ENCODE data around the gene TAF11L3.
"Not testable (repeated sequence)": the region's sequence is repeated elsewhere in the genome, so short reads cannot be mapped to it uniquely, and the experiment has no call there.

The TAF11L3 gene

DNA sequence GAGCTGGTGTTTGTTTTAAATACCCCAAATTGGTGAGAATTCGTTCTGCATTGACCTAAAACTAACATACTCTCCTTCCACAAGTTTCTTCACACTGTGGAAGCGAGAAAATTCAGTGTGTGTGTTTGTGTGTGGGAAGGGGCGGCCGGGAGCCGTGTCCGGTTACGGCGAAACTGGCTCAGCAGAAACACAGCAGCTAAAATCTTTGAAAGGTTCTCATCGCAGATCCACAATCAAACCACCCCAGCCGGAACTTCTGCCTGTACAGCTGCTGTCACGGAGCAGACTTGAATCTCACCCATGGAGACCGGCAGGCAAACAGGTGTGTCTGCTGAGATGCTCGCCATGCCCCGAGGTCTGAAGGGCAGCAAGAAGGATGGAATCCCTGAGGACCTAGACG, at the start of gene TAF11L3:
Gene TAF11L3 (plus strand): TSS at position 301 of the 400 bp plus-strand sequence.
- H3K4me1 Mint-ChIP-seq; ATAC-seq (replicated peaks); H3K9me3 Mint-ChIP-seq; H3K4me3 Mint-ChIP-seq; H3K27me3 Mint-ChIP-seq; H3K27ac Mint-ChIP-seq; DNase-seq; H3K36me3 Mint-ChIP-seq: not testable (repeated sequence)

DNA sequence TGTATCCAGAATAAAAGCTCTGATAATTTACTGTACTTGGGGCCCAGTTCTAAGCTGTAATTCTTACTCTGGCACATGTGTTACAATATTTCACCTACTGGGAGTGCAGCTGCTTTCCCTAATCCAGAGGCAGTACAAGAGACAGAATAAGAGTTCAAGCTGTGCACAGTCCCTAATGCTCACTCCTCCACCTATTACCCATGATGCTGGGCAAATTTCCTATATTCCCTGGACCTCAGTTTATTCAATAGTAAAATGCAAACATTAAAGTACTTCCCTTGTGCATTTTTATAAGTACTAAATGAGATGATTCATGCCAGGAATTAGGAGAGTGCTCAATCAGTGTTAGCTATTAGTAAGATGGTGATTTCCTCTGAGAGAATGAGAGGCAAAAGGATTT, 48.1 kb upstream of the TAF11L3 start:
- Mint-ChIP-seq H3K36me3 (no peaks in the 10 kb centered on the region), H3K27ac (no peak overlapping the region), H3K9me3 (no peaks in the 10 kb centered on the region), H3K4me1 (peaks cover 14 to 16% of the 10 kb centered on the region in 2 donors), H3K4me3 (no peak overlapping the region), H3K27me3 (peaks cover 5 to 9% of the 10 kb centered on the region in 2 donors)
- DNase-seq (no peak), ATAC-seq (replicated peaks) (no peak)

DNA sequence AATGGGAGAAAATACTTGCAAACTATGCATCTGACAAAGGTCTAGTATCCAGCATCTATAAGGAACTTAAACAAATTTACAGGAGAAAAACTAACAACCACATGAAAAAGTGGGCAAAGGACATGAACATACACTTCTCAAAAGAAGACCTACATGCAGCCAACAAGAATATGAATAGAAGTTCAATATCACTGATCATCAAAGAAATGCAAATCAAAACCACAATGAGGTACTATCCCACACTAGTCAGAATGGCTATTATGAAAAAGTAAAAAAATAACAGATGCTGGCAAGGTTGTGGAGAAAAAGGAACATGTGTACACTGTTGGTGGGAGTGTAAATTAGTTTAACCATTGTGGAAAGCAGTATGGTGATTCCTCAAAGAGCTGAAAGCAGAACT, 43.1 kb upstream of the TAF11L3 start:
- H3K4me1 Mint-ChIP-seq, result peaks cover 22 to 41% of the 10 kb centered on the region in 2 donors
- H3K27me3 Mint-ChIP-seq, DNase-seq, H3K36me3 Mint-ChIP-seq, H3K27ac Mint-ChIP-seq, H3K4me3 Mint-ChIP-seq, H3K9me3 Mint-ChIP-seq: not testable (repeated sequence)
- peak; percentile 74 to 78 for ATAC-seq (replicated peaks)

DNA sequence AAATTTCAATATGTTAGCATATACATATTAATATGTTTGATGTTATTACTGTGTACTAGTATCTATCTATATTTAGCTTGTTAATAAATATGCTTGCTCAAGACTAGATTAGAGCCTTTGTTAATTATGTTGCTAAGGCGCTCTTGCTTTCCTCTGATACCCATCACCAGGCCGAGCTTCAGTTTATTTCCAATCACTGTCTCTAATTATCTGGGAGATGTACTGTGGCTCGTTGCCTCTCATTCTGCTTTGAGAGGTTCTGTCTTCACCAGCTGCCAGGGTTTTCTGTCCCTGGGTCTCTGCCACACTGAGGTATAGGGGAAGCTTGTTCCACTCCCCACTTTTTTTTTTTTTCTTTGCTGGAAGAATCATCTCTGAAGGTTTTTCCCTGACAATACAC, 41.1 kb upstream of the TAF11L3 start:
- H3K27me3 Mint-ChIP-seq, result no peaks in the 10 kb centered on the region
- no peak overlapping the region for H3K4me3 Mint-ChIP-seq
- no peak overlapping the region for H3K27ac Mint-ChIP-seq
- DNase-seq (no peak), ATAC-seq (replicated peaks) (no peak)
- H3K4me1 Mint-ChIP-seq, result peaks cover 22 to 46% of the 10 kb centered on the region in 2 donors
- H3K9me3 Mint-ChIP-seq, result no peaks in the 10 kb centered on the region
- no peaks in the 10 kb centered on the region for H3K36me3 Mint-ChIP-seq

DNA sequence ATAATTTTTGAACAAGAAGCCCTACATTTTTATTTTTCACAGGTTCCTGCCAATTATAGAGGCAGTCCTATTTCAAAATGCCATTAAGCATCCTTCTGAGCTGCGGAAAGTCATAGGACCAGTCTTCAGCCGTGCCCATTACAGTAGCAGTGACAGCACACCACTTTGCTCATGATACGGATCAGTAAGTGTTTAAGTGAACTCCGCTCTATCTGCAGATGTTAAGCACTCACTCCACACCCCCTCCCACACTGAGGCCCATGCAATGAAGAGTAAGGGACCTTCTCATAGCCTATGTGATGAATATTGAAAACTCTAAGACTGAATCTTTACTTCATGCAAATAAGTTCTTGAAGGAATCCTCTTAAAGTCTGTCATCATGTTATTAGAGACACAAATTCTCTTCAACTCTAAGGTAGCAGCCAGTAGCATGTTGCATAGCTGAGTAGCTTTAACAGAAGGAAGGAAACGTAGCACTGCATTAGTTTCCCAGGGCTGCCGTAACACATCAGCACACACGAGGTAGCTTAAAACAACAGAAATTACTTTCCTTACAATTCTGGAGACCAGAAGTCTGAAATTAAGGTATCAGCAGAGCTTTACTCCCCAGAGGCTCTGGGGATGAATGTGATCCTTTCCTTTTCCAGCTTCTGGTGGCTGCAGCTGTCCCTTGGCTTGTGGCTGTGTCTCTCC, 40.4 kb upstream of the TAF11L3 start:
- no peaks in the 10 kb centered on the region for H3K36me3 Mint-ChIP-seq
- peak; percentile 8 to 27 for ATAC-seq (replicated peaks)
- DNase-seq, result no peak
- H3K4me1 Mint-ChIP-seq, result peaks cover 22 to 46% of the 10 kb centered on the region in 2 donors
- H3K4me3 Mint-ChIP-seq, result no peak overlapping the region
- H3K27ac Mint-ChIP-seq, result no peak overlapping the region
- H3K9me3 Mint-ChIP-seq, result no peaks in the 10 kb centered on the region
- no peaks in the 10 kb centered on the region for H3K27me3 Mint-ChIP-seq

DNA sequence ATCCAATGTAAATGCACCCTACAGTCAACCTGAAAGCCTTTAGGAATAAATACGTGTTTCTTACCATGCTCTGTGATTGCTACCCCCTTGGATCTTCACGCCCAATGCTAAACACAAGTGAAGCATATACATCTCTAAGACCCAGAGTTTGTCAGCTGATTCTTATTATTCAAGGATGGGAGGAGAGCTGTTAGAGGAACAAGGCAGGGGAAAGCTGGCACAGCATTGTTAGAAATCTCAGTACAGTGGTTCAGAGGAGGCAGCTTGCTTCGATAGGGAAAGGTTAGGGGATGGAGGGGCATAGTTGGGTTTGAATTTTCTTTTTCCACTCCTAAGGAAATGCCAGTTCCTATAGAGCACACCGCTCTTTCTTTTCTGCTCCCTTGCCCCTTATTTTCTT, 36.8 kb upstream of the TAF11L3 start:
- Mint-ChIP-seq H3K27me3 (peaks cover 0 to 4% of the 10 kb centered on the region in 2 donors), H3K36me3 (no peaks in the 10 kb centered on the region), H3K9me3 (no peaks in the 10 kb centered on the region), H3K4me3 (no peak overlapping the region), H3K4me1 (peaks cover 8 to 18% of the 10 kb centered on the region in 2 donors), H3K27ac (no peak overlapping the region)
- ATAC-seq (replicated peaks), result no peak
- no peak for DNase-seq

DNA sequence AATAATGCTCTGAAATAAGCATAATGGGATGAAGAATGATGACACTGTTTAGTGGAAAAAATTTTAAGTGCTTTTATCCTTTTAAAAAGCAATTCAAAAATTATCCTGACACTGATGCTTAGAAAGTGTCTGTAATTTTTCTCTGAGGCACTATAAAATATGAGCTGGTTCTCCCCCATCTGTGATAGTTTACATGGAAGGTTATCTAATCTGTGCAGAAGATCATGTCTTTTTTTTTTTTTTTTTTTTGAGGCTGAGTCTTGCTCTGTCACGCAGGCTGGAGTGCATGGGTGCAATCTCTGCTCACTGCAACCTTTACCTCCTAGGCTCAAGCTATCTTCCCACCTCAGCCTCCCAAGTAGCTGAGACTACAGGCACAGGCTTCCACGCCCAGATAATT, 35.4 kb upstream of the TAF11L3 start:
- ATAC-seq (replicated peaks) (no peak), DNase-seq (no peak)
- Mint-ChIP-seq H3K27me3 (peaks cover 0 to 5% of the 10 kb centered on the region in 2 donors), H3K4me1 (peaks cover 7 to 11% of the 10 kb centered on the region in 2 donors), H3K27ac (no peak overlapping the region), H3K9me3 (no peaks in the 10 kb centered on the region), H3K4me3 (no peak overlapping the region), H3K36me3 (no peaks in the 10 kb centered on the region)

DNA sequence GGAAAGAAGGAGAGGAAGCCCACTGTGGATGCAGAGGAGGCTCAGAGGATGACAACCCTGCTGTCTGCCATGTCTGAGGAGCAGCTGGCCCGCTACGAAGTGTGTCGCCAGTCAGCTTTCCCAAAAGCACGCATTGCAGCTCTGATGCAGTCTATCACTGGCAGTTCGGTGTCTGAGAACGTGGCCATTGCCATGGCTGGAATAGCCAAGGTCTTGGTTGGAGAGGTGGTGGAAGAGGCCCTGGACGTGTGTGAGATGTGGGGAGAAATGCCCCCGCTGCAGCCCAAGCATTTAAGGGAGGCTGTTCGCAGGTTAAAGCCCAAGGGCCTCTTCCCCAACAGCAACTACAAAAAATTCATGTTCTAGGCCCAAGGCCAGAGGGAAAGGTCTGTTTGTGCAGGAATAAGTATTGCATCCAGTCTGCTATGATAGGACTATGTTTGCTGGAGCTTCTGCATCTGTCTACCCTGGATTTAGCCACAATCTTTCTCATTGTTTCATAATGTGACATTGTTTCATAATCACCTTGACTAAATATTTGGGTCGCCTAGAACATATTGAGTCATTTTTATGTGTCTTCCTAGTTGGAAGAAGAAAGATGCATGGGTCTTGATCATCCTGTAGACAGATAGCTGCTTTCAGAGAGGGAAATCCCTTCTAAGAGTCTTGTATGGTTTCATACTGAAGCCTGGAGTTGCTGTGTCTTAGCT, 31.5 kb upstream of the TAF11L3 start:
- not testable (repeated sequence) for DNase-seq; H3K27me3 Mint-ChIP-seq; H3K36me3 Mint-ChIP-seq; ATAC-seq (replicated peaks); H3K4me3 Mint-ChIP-seq; H3K27ac Mint-ChIP-seq; H3K9me3 Mint-ChIP-seq
- H3K4me1 Mint-ChIP-seq, result peaks cover 4 to 10% of the 10 kb centered on the region in 2 donors

DNA sequence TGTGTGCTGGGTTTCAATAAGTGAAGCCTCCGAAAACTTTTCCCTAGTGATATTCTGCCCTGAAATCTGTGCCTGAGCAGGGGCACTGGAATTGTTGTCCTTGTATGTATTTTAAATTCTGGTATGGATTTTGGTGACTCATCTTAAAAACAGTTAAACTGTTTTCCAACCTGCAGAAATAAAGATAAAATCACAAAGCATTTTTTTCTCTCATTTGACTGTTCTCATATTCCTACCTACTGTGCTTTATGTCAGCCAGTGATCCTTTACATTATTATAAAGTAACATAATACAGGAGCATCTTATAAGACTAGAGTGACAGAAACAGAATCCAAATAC, 31.0 kb upstream of the TAF11L3 start:
- DNase-seq (no peak), ATAC-seq (replicated peaks) (no peak)
- H3K4me3 Mint-ChIP-seq, result no peak overlapping the region
- H3K9me3 Mint-ChIP-seq, result no peaks in the 10 kb centered on the region
- H3K27me3 Mint-ChIP-seq, result peaks cover 0 to 9% of the 10 kb centered on the region in 2 donors
- H3K27ac Mint-ChIP-seq, result no peak overlapping the region
- H3K36me3 Mint-ChIP-seq, result peaks cover 0 to 2% of the 10 kb centered on the region in 2 donors
- peaks cover 4 to 7% of the 10 kb centered on the region in 2 donors for H3K4me1 Mint-ChIP-seq

DNA sequence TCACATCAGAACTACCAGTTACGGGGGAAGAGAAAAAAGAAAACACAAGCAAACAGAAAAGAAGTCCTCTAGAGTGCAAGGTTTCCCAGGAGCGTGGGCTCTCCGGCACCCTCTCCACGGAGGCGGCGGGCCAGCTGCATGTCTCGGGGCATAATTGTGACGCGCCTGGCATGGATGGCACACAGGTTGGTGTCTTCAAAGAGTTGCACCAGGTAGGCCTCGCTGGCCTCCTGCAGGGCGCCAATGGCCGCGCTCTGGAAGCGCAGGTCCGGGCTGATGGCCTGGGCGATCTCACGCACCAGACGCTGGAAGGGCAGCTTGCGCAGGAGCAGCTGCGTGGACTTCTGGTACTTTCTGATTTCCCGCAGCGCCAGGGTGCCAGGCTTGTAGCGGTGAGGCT, 26.9 kb upstream of the TAF11L3 start:
- not testable (repeated sequence) for H3K36me3 Mint-ChIP-seq; H3K4me1 Mint-ChIP-seq; H3K27ac Mint-ChIP-seq; ATAC-seq (replicated peaks); H3K4me3 Mint-ChIP-seq; H3K27me3 Mint-ChIP-seq; H3K9me3 Mint-ChIP-seq; DNase-seq

DNA sequence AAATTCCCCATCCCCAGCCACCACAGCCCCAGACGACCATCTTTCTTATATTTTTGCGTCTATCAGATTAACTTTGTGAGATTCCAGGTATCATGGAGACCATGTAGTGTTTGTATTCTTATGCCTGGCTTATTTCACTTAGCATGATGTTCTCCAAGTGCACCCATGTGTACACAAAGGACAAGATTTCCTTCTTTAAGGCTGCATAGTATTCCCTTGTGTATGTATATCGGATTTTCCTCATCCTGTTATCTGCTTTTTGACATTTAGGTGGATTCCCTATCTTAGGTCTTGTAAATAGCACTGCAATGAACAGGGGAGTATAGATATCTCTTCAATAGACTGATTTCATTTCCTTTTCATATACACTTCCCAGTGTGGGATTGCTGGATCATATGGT, 25.4 kb upstream of the TAF11L3 start:
- Mint-ChIP-seq H3K9me3 (peaks cover 0 to 5% of the 10 kb centered on the region in 2 donors), H3K27me3 (peaks cover 0 to 4% of the 10 kb centered on the region in 2 donors), H3K36me3 (peaks cover 0 to 3% of the 10 kb centered on the region in 2 donors), H3K4me1 (peaks cover 1 to 7% of the 10 kb centered on the region in 2 donors), H3K4me3 (no peak overlapping the region), H3K27ac (no peak overlapping the region)
- ATAC-seq (replicated peaks), result no peak
- DNase-seq, result no peak

DNA sequence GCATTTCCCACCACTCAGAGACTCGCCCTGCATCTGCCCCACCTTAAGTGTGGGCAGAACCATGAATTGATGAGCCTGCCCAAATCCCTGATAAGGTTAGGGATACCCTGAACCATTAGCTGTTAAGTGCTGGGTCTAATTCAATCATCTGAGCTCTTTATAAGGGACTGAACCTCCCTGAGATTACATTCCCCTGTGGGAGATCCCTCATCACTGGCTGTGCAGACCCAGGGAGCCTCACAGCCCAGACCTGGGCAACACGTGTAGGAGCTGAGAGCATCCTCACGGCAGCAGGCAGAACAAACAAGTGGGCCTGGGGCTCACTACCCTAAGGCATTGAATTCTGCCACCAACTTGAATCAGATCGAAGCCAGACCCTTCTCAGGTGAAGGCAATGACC, 20.7 kb upstream of the TAF11L3 start:
- H3K27me3 Mint-ChIP-seq, result no peaks in the 10 kb centered on the region
- no peak overlapping the region for H3K4me3 Mint-ChIP-seq
- ATAC-seq (replicated peaks) (no peak), DNase-seq (no peak)
- H3K27ac Mint-ChIP-seq, result no peak overlapping the region
- peaks cover 0 to 2% of the 10 kb centered on the region in 2 donors for H3K36me3 Mint-ChIP-seq
- peaks cover 0 to 7% of the 10 kb centered on the region in 2 donors for H3K9me3 Mint-ChIP-seq
- H3K4me1 Mint-ChIP-seq, result peaks cover 0 to 3% of the 10 kb centered on the region in 2 donors

DNA sequence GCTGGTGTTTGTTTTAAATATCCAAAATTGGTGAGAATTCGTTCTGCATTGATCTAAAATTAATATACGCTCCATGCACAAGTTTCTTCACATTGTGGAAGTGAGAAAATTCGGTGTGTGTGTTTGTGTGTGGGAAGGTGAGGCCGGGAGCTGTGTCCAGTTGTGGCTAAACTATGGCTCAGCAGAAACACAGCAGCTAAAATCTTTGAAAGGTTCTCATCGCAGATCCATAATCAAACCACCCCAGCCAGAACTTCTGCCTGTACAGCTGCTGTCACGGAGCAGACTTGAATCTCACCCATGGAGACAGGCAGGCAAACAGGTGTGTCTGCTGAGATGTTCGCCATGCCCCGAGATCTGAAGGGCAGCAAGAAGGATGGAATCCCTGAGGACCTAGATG, 20.2 kb upstream of the TAF11L3 start, which contains the start of gene TAF11L2:
Gene TAF11L2 (plus strand): TSS at position 301 of the 400 bp plus-strand sequence.
- H3K4me3 Mint-ChIP-seq; H3K4me1 Mint-ChIP-seq; H3K27me3 Mint-ChIP-seq; ATAC-seq (replicated peaks); H3K9me3 Mint-ChIP-seq; H3K36me3 Mint-ChIP-seq; DNase-seq; H3K27ac Mint-ChIP-seq: not testable (repeated sequence)

DNA sequence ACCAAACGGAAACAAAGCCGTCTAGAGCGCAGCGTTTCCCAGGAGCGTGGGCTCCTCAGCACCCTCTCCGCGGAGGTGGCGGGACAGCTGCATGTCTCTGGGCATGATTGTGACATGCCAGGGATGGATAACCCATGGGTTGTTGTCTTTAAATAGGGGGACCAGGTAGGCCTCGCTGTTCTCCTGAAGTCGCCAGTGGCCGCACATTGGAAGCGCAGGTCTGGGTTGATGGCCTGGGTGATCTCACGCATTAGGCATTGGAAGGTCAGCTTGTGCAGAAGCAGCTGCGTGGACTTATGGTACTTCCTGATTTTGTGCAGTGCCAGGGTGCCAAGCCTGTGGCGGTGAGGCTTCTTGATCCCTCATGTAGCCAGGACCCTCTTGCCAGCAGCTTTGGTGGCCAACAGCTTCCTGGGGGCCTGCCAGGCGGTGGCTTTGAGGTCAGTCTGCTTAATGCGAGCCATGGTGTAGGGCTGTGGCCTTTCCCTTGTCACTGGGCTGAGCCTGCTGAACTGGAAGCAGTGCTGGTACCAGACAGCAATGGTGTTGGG, 6.3 kb upstream of the TAF11L3 start:
- ATAC-seq (replicated peaks) (no peak), DNase-seq (no peak)
- Mint-ChIP-seq H3K4me1 (peaks cover 0 to 2% of the 10 kb centered on the region in 2 donors), H3K27me3 (peaks cover 3 to 5% of the 10 kb centered on the region in 2 donors), H3K4me3 (no peak overlapping the region), H3K36me3 (no peaks in the 10 kb centered on the region), H3K9me3 (peaks cover 0 to 2% of the 10 kb centered on the region in 2 donors), H3K27ac (no peak overlapping the region)

DNA sequence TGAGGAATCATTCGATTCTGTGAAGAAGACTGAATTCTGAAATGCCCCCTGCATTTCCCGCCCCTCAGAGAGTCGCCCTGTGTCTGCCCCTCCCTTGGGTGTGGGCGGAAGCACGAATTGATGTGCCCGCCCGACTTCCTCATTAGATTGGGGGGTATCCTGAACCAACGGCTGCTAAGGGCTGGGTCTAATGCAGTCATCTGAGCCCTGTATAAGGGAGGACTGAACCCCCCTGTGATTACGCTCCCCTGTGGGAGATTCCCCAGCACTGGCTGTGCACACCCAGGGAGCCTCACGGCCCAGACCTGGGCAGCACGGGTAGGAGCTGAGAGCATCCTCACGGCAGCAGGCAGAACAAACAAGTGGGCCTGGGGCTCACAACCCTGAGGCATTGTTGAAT, 641 bp upstream of the TAF11L3 start:
- H3K4me3 Mint-ChIP-seq; H3K9me3 Mint-ChIP-seq; H3K36me3 Mint-ChIP-seq; H3K27ac Mint-ChIP-seq; ATAC-seq (replicated peaks); H3K27me3 Mint-ChIP-seq; H3K4me1 Mint-ChIP-seq: not testable (repeated sequence)
- peak; percentile 14 for DNase-seq
